ENCODE results near the gene ARHGDIG.

DNA sequence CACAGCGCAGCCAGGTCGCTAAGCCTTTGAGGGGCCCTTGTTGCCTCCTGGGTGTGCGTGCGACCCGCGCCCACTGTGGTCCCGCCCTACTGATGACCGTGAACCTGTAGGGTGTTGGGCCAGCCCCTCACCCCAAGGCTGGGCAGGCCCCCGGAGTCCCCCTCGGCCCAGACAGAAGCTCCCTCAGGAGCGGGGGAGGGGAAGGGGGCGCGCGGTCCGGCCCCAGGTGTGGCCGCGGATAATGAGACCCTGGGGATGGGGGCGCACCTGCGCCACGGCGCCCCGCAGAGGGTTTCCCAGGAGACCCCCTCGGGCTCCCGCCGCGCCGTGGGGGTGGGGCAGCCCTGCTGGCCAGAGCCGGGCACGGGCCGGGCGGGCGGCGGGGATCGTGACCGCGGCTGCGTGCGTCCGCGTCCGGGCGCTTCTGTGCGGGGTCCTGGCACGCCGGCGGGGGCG lies 358 bp upstream of the ARHGDIG start:
- TF ChIP-seq, protein P1, sequence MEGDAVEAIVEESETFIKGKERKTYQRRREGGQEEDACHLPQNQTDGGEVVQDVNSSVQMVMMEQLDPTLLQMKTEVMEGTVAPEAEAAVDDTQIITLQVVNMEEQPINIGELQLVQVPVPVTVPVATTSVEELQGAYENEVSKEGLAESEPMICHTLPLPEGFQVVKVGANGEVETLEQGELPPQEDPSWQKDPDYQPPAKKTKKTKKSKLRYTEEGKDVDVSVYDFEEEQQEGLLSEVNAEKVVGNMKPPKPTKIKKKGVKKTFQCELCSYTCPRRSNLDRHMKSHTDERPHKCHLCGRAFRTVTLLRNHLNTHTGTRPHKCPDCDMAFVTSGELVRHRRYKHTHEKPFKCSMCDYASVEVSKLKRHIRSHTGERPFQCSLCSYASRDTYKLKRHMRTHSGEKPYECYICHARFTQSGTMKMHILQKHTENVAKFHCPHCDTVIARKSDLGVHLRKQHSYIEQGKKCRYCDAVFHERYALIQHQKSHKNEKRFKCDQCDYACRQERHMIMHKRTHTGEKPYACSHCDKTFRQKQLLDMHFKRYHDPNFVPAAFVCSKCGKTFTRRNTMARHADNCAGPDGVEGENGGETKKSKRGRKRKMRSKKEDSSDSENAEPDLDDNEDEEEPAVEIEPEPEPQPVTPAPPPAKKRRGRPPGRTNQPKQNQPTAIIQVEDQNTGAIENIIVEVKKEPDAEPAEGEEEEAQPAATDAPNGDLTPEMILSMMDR (conservative IDR thresholded peaks at IDR 0.05): no peak
- no peak for TF ChIP-seq ZFX (IDR thresholded peaks at IDR 0.05)
